GM23338 (cell line): ENCODE measurements around the gene NCS1. TPM values are rescaled to one million over a fixed set of nuclear protein-coding genes. Genes with fewer than 3 reads are reported as not detected.

Experiments used
- ATAC-seq: fragments of 200-7000 bp; cut with Tn5 transposase; 3 replicates; pipeline ENCODE4 v1.9.1; 2020
- DNase-seq: peaks from one replicate; pipeline ENCODE4 v3.0.0-alpha.2; 2015; ENCODE audit warnings: low spot score
- H2AFZ ChIP-seq: fragments of 200-600 bp; sonication (generic); 2 replicates; pipeline ENCODE4 v1.8.0; 2016; ENCODE audit warnings: antibody characterized with exemption, mild to moderate bottlenecking, moderate library complexity
- H3F3A ChIP-seq: fragments of 200-600 bp; sonication (generic); replicated peaks from 2 replicates; pipeline ENCODE4 v1.8.0; 2017; ENCODE audit warnings: antibody characterized with exemption, mixed run types, low read depth
- H3K27ac ChIP-seq: fragments of 200-600 bp; sonication (generic); 2 replicates; pipeline ENCODE4 v1.6.1; 2016; ENCODE audit warnings: low read depth
- H3K27me3 ChIP-seq: fragments of 200-600 bp; sonication (generic); 2 replicates; pipeline ENCODE4 v1.8.0; 2016; ENCODE audit warnings: mild to moderate bottlenecking, mixed run types, moderate library complexity; ENCODE audit not compliant: insufficient read depth
- H3K36me3 ChIP-seq: fragments of 200-600 bp; sonication (generic); 2 replicates; pipeline ENCODE4 v1.8.0; 2016; ENCODE audit warnings: mild to moderate bottlenecking; ENCODE audit not compliant: insufficient read depth
- H3K4me1 ChIP-seq: fragments of 200-600 bp; sonication (generic); 2 replicates; pipeline ENCODE4 v1.8.0; 2016; ENCODE audit warnings: mild to moderate bottlenecking, moderate library complexity; ENCODE audit not compliant: insufficient read depth
- H3K4me2 ChIP-seq: fragments of 200-600 bp; sonication (generic); 2 replicates; pipeline ENCODE4 v1.7.1; 2017; ENCODE audit warnings: mixed run types
- H3K4me3 ChIP-seq: fragments of 200-600 bp; sonication (generic); 2 replicates; pipeline ENCODE4 v1.6.1; 2016; ENCODE audit warnings: mixed run types
- H3K79me2 ChIP-seq: fragments of 200-600 bp; sonication (generic); replicated peaks from 2 replicates; pipeline ENCODE4 v1.8.0; 2017; ENCODE audit warnings: mild to moderate bottlenecking; ENCODE audit not compliant: insufficient read depth
- H3K9me2 ChIP-seq: fragments of 200-600 bp; sonication (generic); 2 replicates; pipeline ENCODE4 v1.8.0; 2017; ENCODE audit not compliant: insufficient read depth
- H4K20me1 ChIP-seq: fragments of 200-600 bp; sonication (generic); replicated peaks from 2 replicates; pipeline ENCODE4 v1.8.0; 2017; ENCODE audit warnings: mild to moderate bottlenecking; ENCODE audit not compliant: insufficient read depth
- H3K27ac Mint-ChIP-seq: 2 replicates; pipeline ENCODE4 v1.8.0; 2020; ENCODE audit warnings: inconsistent platforms, mild to moderate bottlenecking, moderate library complexity, mixed read lengths
- H3K27me3 Mint-ChIP-seq: 3 replicates; pipeline ENCODE4 v1.8.0; 2022; ENCODE audit warnings: low read depth, mild to moderate bottlenecking, moderate library complexity, mixed read lengths, inconsistent platforms; ENCODE audit not compliant: insufficient read depth, poor library complexity
- H3K36me3 Mint-ChIP-seq: 3 replicates; pipeline ENCODE4 v1.8.0; 2021; ENCODE audit warnings: low read depth, mild to moderate bottlenecking, inconsistent platforms, moderate library complexity, mixed read lengths
- H3K4me1 Mint-ChIP-seq: 3 replicates; pipeline ENCODE4 v1.8.0; 2020; ENCODE audit warnings: mild to moderate bottlenecking, inconsistent platforms, mixed read lengths
- H3K4me3 Mint-ChIP-seq: 3 replicates; pipeline ENCODE4 v1.8.0; 2021; ENCODE audit warnings: moderate library complexity, mild to moderate bottlenecking, inconsistent platforms, mixed read lengths
- H3K9me3 Mint-ChIP-seq: 3 replicates; pipeline ENCODE4 v1.8.0; 2020; ENCODE audit warnings: moderate library complexity, mild to moderate bottlenecking, inconsistent platforms, mixed read lengths
- CREB1 ChIP-seq: fragments of 250-450 bp; sonication (Bioruptor Pico); IDR thresholded peaks from 2 replicates; pipeline ENCODE4 v1.5.0; 2020; ENCODE audit warnings: low read depth, mild to moderate bottlenecking, moderate library complexity
- CTCF ChIP-seq, 2 experiments: fragments of 200-600 bp in 1 of 2; sonication (generic) in 1 of 2; conservative IDR thresholded peaks; 2 replicates each; pipeline versions ENCODE4 v1.5.1 to v1.6.1; 2016 to 2017; ENCODE audit warnings: antibody characterized with exemption in 2 of 2, low read depth in 2 of 2, mild to moderate bottlenecking in 2 of 2, moderate library complexity in 1 of 2
- JUNB ChIP-seq: IDR thresholded peaks from one replicate; pipeline ENCODE4 v1.6.1; 2016; ENCODE audit warnings: antibody characterized with exemption; ENCODE audit not compliant: unreplicated experiment
- REST ChIP-seq: IDR thresholded peaks from one replicate; pipeline ENCODE4 v1.6.1; 2018; ENCODE audit warnings: antibody characterized with exemption; ENCODE audit not compliant: unreplicated experiment
- polyA plus RNA-seq: library from polyadenylated mRNA; unstranded; fragments of >200 nt; fragmentation: Nextera tagmentation; extraction: Ambion mirVana; gene quantifications from 2 replicates; pipeline ENCODE4 v1.2.1, GENCODE V29; 2016
- total RNA-seq: library from RNA; depleted of rRNA; stranded (reverse); fragments of >200 nt; shearing (Covaris generic); gene quantifications from 2 replicates; pipeline ENCODE4 v1.2.3, GENCODE V29; 2014

Gene NCS1
- total and polyA plus RNA-seq, 2 experiments from 2014 or later = 8.2 to 34.3 TPM

GRCh38 chr9:130263601-130264413 is 91.6 kb downstream of the NCS1 start:
- peaks cover 35% of the 10 kb centered on the region for H3K27me3 ChIP-seq
- DNase-seq = no peak
- H3K4me2 ChIP-seq = no peak overlapping the region

GRCh38 chr9:130264414-130265350 is 92.5 kb downstream of the NCS1 start:
- peaks cover 25% of the 10 kb centered on the region for H3K4me1 ChIP-seq
- H3K9me2 ChIP-seq = no peaks in the 10 kb centered on the region
- Mint-ChIP-seq H3K27me3 (peaks cover 33% of the 10 kb centered on the region), H3K27ac (no peak overlapping the region), H3K36me3 (peaks cover 5% of the 10 kb centered on the region; the same call in 2 of the 3 replicates), H3K9me3 (peaks cover 7% of the 10 kb centered on the region; the same call in 2 of the 3 replicates), H3K4me3 (peak overlapping the region; percentile 65), H3K4me1 (peaks cover 45% of the 10 kb centered on the region)
- no peaks in the 10 kb centered on the region for H4K20me1 ChIP-seq
- peak overlapping the region; percentile 78 for H2AFZ ChIP-seq
- peaks cover 35% of the 10 kb centered on the region for H3K27me3 ChIP-seq
- DNase-seq (no peak), ATAC-seq (no peak)
- no peaks in the 10 kb centered on the region for H3K36me3 ChIP-seq
- peak overlapping the region; percentile 89 for H3K4me2 ChIP-seq
- H3K79me2 ChIP-seq = no peaks in the 10 kb centered on the region
- peak overlapping the region; percentile 62 for H3K4me3 ChIP-seq
- peaks cover 13% of the 10 kb centered on the region for H3F3A ChIP-seq
- H3K27ac ChIP-seq = no peak overlapping the region
- no peak for TF ChIP-seq REST
- no peak for TF ChIP-seq JUNB

More at GRCh38 chr9:130263601-130264413, 91.6 kb downstream of the NCS1 start:
- ATAC-seq = no peak
- H3K4me1 Mint-ChIP-seq = peaks cover 39% of the 10 kb centered on the region
- H3K79me2 ChIP-seq = no peaks in the 10 kb centered on the region
- TF ChIP-seq CREB1 = no peak
- peak in 1 of 2 experiments; percentile 48; a peak in 2 of 4 replicates for TF ChIP-seq CTCF (conservative IDR thresholded peaks at IDR 0.05; ENCODE audit: low read depth in 2 of 2)
- H3K36me3 ChIP-seq = no peaks in the 10 kb centered on the region
- H3K4me1 ChIP-seq = peaks cover 18% of the 10 kb centered on the region
- H3K27ac Mint-ChIP-seq = no peak overlapping the region
- no peak overlapping the region for H3K4me3 ChIP-seq
- peak overlapping the region; percentile 65; the same call in 2 of the 3 replicates for H3K4me3 Mint-ChIP-seq
- no peak overlapping the region for H2AFZ ChIP-seq
- H3K27ac ChIP-seq = no peak overlapping the region
- no peaks in the 10 kb centered on the region for H4K20me1 ChIP-seq
- peaks cover 31% of the 10 kb centered on the region for H3K27me3 Mint-ChIP-seq
- peaks cover 13% of the 10 kb centered on the region for H3F3A ChIP-seq
- peaks cover 7% of the 10 kb centered on the region for H3K36me3 Mint-ChIP-seq
- peaks cover 14% of the 10 kb centered on the region for H3K9me3 Mint-ChIP-seq
- H3K9me2 ChIP-seq = no peaks in the 10 kb centered on the region
